ENCODE data around the gene SETD1B. TPM values are rescaled to one million over a fixed set of nuclear protein-coding genes. Genes with fewer than 3 reads are reported as not detected.
"Not testable (repeated sequence)": the region's sequence is repeated elsewhere in the genome, so short reads cannot be mapped to it uniquely, and the experiment has no call there.

SETD1B gene
- 5.0 and 6.1 TPM in 2 replicates for total RNA-seq (ENCODE audit: low replicate concordance)

DNA sequence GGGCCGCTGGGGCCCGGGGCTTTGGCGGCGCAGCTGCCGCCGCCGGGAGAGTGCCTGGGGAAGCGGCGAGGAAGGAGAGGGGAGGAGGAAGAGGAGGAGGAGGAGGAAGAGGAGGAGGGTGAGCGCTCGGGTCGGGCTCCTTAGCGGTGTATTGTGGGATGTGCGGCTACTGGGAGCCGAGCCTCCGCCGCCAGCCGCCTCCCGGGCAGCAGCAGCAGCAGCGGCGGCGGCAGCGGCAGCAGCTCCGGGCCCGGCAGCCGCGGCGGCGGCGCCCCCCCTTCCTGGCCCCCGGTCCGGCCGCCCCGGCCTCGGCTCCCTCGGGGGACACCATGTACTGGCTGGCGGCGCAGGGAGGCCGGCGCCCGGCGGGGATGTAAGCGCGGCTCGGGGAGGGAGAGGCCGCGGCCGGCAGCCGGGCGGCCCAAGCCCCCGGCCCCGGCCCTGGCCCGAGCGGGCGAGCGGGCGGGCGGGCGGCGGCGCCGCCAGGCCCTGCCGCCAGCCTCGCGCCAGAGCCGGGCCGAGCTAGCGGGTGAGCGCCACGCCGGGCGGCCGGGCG, at the start of gene SETD1B:
SETD1B (plus strand) TSS at position 149 of the 556 bp plus-strand sequence. CDS start 729 bp downstream, outside the sequence.
- TF ChIP-seq CTCF (IDR thresholded peaks at IDR 0.05; ENCODE audit: insufficient read depth, low read length) = no peak
- peak within 1 kb of the TSS; percentile 80 for H3K4me3 ChIP-seq (ENCODE audit: low read depth, low read length)
- DNase-seq (ENCODE audit: low read depth) = peak; percentile 53

DNA sequence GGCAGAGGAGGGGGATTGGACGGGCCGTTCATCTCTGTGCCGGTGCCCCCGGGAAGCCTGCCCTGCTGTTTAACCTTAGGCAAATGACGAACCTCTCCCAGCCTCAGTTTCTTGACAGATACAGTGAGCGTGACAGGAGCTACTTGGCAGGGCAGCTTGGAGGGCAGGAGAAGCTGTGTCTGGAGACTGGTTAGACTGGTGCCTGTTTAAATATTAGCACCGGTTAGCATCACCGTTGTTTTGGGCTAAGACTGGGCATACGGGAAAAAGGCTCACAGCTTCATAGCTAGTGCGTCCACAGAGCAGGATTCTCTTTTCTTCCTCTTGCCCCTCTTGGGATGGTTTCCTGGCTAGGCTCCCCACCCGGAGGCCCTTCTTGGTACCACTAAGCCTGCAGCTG, 49.0 kb upstream of the SETD1B start:
- TF ChIP-seq CTCF (IDR thresholded peaks at IDR 0.05; ENCODE audit: insufficient read depth, low read length) = no peak
- no peak overlapping the region for H3K4me3 ChIP-seq (ENCODE audit: low read depth, low read length)
- DNase-seq (ENCODE audit: low read depth) = no peak

DNA sequence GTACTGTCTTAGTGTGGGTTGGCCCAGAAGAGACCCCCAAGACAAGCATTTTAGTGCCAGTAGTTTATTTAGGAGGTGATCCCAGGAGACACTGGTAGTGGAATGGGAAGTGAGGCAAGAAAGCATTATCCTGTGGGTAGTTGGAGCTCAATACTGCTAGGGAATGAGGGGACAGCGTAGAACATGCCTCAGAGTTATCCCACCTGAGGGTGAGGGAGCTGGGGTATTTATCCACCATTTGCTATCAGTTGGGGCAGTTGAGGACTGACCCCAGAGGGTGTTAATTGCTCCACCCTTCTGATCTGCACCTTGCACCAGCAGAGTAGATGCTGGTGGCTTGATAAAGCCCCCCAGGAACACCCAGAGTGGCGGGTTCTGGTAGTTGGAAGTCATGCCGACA, 48.2 kb upstream of the SETD1B start:
- no peak for DNase-seq (ENCODE audit: low read depth)
- no peak for TF ChIP-seq CTCF (IDR thresholded peaks at IDR 0.05; ENCODE audit: insufficient read depth, low read length)
- no peak overlapping the region for H3K4me3 ChIP-seq (ENCODE audit: low read depth, low read length)

DNA sequence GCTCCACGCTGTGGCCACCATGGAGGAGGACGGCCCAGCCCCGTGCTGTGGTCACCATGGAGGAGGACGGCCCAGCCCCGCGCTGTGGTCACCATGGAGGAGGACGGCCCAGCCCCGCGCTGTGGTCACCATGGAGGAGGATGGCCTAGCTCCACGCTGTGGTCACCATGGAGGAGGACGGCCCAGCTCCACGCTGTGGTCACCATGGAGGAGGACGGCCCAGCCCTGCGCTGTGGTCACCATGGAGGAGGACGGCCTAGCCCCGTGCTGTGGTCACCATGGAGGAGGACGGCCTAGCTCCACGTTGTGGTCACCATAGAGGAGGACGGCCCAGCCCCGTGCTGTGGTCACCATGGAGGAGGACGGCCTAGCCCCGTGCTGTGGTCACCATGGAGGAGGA, 45.3 kb upstream of the SETD1B start:
- not testable (repeated sequence) for H3K4me3 ChIP-seq (ENCODE audit: low read depth, low read length); DNase-seq (ENCODE audit: low read depth)

DNA sequence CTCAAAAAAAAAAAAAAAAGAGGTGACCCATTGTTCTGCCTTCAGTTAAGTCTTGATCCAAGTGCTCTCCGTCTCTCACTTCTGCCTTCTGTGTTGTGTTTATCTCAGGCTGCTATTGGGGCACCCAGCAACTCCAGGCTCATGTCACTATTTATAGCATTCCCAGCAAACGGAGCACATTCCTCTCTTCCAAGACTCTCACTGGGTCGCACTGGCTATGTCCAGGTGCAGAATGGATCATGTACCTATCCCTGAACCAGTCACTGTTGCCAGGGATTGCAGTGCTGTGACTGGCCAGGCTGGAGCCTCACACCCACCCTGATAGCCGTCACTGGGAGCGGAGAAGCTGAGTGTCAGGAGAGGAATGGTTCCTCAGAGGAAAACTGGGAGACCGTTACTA, 41.5 kb upstream of the SETD1B start:
- peak; percentile 34 for DNase-seq (ENCODE audit: low read depth)
- TF ChIP-seq CTCF (IDR thresholded peaks at IDR 0.05; ENCODE audit: insufficient read depth, low read length) = no peak
- no peak overlapping the region for H3K4me3 ChIP-seq (ENCODE audit: low read depth, low read length)

DNA sequence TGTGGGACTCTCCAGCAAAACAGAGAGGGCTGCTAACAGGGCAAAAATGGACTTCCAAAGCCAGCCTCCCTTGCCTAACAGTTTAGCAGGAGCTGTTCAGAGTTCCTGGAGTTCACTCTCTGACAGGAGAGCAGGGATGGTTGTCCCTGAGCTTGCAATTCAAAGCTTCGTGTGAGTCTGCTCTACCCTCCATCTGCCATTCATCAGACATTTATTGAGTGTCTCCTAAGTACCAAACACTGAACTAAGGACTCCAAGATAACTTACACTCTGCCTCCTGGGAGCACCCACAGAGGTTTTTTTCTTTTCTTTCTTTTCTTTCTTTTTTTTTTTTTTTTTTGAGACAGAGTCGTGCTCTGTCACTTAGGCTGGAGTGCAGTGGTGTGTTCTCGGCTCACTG, 39.0 kb upstream of the SETD1B start:
- no peak overlapping the region for H3K4me3 ChIP-seq (ENCODE audit: low read depth, low read length)
- no peak for DNase-seq (ENCODE audit: low read depth)
- TF ChIP-seq CTCF (IDR thresholded peaks at IDR 0.05; ENCODE audit: insufficient read depth, low read length) = no peak

- peak; percentile 89 for DNase-seq (ENCODE audit: low read depth)
- no peak for TF ChIP-seq CTCF (IDR thresholded peaks at IDR 0.05; ENCODE audit: insufficient read depth, low read length)
- H3K4me3 ChIP-seq (ENCODE audit: low read depth, low read length) = no peak overlapping the region
These were observed 38.2 kb upstream of the SETD1B start for GRCh38 chr12:121765573-121765972.

Measured in fibroblast of the aortic adventitia (primary cell).